HepG2 (cell line): ENCODE measurements around the gene NOTCH4. TPM values are rescaled to one million over a fixed set of nuclear protein-coding genes. Genes with fewer than 3 reads are reported as not detected.

ENCODE experiments used
- FOSL2 ChIP-seq: sonication (generic); formaldehyde crosslinking; IDR thresholded peaks from 2 replicates; pipeline ENCODE4 v1.4.0; 2020; ENCODE audit warnings: missing genetic modification reagents
- FOXP1 ChIP-seq, 2 experiments: fragments of 450-650 bp in 1 of 2; IDR thresholded peaks; 2 replicates each; pipeline ENCODE4 v1.6.1; 2017 to 2018; ENCODE audit warnings: antibody characterized with exemption in 1 of 2
- GATAD1 ChIP-seq: IDR thresholded peaks from 2 replicates; pipeline ENCODE4 v1.6.1; 2016; ENCODE audit warnings: missing genetic modification reagents, missing compliant biosample characterization
- JUN ChIP-seq: sonication (generic); formaldehyde crosslinking; IDR thresholded peaks from 2 replicates; pipeline ENCODE4 v1.4.0; 2020; ENCODE audit warnings: mild to moderate bottlenecking, missing genetic modification reagents
- KDM3A ChIP-seq: IDR thresholded peaks from 2 replicates; pipeline ENCODE4 v1.6.1; 2018; ENCODE audit warnings: low read depth, missing compliant biosample characterization
- MEF2D ChIP-seq: sonication (generic); formaldehyde crosslinking; IDR thresholded peaks from 2 replicates; pipeline ENCODE4 v1.5.1; 2020; ENCODE audit warnings: mild to moderate bottlenecking, missing genetic modification reagents
- NBN ChIP-seq: fragments of 450-650 bp; conservative IDR thresholded peaks from 2 replicates; pipeline ENCODE4 v1.6.1; 2017
- NCOR1 ChIP-seq: fragments of 200-600 bp; sonication (generic); IDR thresholded peaks from 2 replicates; pipeline ENCODE4 v1.7.0; 2017; ENCODE audit warnings: antibody characterized with exemption, low read length, borderline replicate concordance
- SIN3B ChIP-seq: fragments of 150-350 bp; IDR thresholded peaks from 2 replicates; pipeline ENCODE4 v1.6.1; 2014; ENCODE audit warnings: low read length
- SNAPC2 ChIP-seq: sonication (generic); formaldehyde crosslinking; IDR thresholded peaks from 2 replicates; pipeline ENCODE4 v1.8.1; 2022; ENCODE audit warnings: mild to moderate bottlenecking, missing genetic modification reagents
- STAG1 ChIP-seq: sonication (generic); formaldehyde crosslinking; IDR thresholded peaks from 2 replicates; pipeline ENCODE4 v1.4.0; 2020; ENCODE audit warnings: missing genetic modification reagents
- STAT5B ChIP-seq: sonication (generic); formaldehyde crosslinking; IDR thresholded peaks from 2 replicates; pipeline ENCODE4 v1.4.0; 2020; ENCODE audit warnings: missing genetic modification reagents
- TGIF2 ChIP-seq: IDR thresholded peaks from 2 replicates; pipeline ENCODE4 v1.6.1; 2016; ENCODE audit warnings: control low read depth, missing compliant biosample characterization
- ZFP82 ChIP-seq: sonication (generic); formaldehyde crosslinking; IDR thresholded peaks from 2 replicates; pipeline ENCODE4 v1.5.1; 2020; ENCODE audit warnings: mild to moderate bottlenecking, missing genetic modification reagents, borderline replicate concordance
- ZNF337 ChIP-seq: sonication (generic); formaldehyde crosslinking; IDR thresholded peaks from 2 replicates; pipeline ENCODE4 v1.5.1; 2020; ENCODE audit warnings: missing genetic modification reagents, low read depth, mild to moderate bottlenecking, borderline replicate concordance
- ZNF615 ChIP-seq: sonication (generic); formaldehyde crosslinking; IDR thresholded peaks from 2 replicates; pipeline ENCODE4 v1.5.0; 2020; ENCODE audit warnings: mild to moderate bottlenecking, missing genetic modification reagents, borderline replicate concordance
- ZNF83 ChIP-seq: sonication (generic); formaldehyde crosslinking; IDR thresholded peaks from 2 replicates; pipeline ENCODE4 v1.4.0; 2020; ENCODE audit warnings: missing genetic modification reagents, mild to moderate bottlenecking, borderline replicate concordance
- ZNF841 ChIP-seq: sonication (generic); formaldehyde crosslinking; IDR thresholded peaks from 2 replicates; pipeline ENCODE4 v1.8.1; 2023; ENCODE audit warnings: missing genetic modification reagents, borderline replicate concordance
- ZSCAN25 ChIP-seq: sonication (generic); formaldehyde crosslinking; IDR thresholded peaks from 2 replicates; pipeline ENCODE4 v1.8.0; 2022; ENCODE audit warnings: mild to moderate bottlenecking, missing genetic modification reagents
- polyA plus RNA-seq, 8 experiments: library from polyadenylated mRNA; depleted of rRNA in 3 of 8; stranded (reverse) in 7 of 8; unstranded in 1 of 8; fragments of >200 nt; fragmentation: Illumina TruSeq in 4 of 8; extraction: Trizol in 4 of 8; gene quantifications; 2 replicates each; pipeline versions ENCODE4 v1.2.1 to v1.2.3, GENCODE V29; 2011 to 2016; ENCODE audit warnings: low read depth in 4 of 8, missing spikeins in 1 of 8, mixed read lengths in 1 of 8; ENCODE audit not compliant: insufficient read depth in 1 of 8
- total RNA-seq, 5 experiments: library from RNA; depleted of rRNA; stranded (reverse); fragments of >200 nt; fragmentation: Illumina TruSeq; extraction: Trizol; gene quantifications; 2 replicates each; pipeline ENCODE4 v1.2.3, GENCODE V29; 2016; ENCODE audit warnings: low read depth in 1 of 5
- TF ChIP-seq, protein P1 (sequence below): fragments of 450-650 bp; IDR thresholded peaks from 2 replicates; pipeline ENCODE4 v1.6.1; 2016
- TF ChIP-seq, protein P2 (sequence below): sonication (generic); formaldehyde crosslinking; IDR thresholded peaks from 2 replicates; pipeline ENCODE4 v1.9.0; 2022; ENCODE audit warnings: missing genetic modification reagents, mild to moderate bottlenecking, borderline replicate concordance
- TF ChIP-seq, protein P3 (sequence below): sonication (generic); formaldehyde crosslinking; IDR thresholded peaks from 2 replicates; pipeline ENCODE4 v1.4.0; 2020; ENCODE audit warnings: missing genetic modification reagents
- TF ChIP-seq, protein P4 (sequence below): sonication (generic); formaldehyde crosslinking; IDR thresholded peaks from 2 replicates; pipeline ENCODE4 v1.9.0; 2021; ENCODE audit warnings: missing genetic modification reagents, borderline replicate concordance

NOTCH4 gene
- total and polyA plus RNA-seq, 2 of the 13 experiments (the other 11 are each of a cell fraction or from before 2014, with no cell fraction given): 0.51 to 0.83 TPM

DNA sequence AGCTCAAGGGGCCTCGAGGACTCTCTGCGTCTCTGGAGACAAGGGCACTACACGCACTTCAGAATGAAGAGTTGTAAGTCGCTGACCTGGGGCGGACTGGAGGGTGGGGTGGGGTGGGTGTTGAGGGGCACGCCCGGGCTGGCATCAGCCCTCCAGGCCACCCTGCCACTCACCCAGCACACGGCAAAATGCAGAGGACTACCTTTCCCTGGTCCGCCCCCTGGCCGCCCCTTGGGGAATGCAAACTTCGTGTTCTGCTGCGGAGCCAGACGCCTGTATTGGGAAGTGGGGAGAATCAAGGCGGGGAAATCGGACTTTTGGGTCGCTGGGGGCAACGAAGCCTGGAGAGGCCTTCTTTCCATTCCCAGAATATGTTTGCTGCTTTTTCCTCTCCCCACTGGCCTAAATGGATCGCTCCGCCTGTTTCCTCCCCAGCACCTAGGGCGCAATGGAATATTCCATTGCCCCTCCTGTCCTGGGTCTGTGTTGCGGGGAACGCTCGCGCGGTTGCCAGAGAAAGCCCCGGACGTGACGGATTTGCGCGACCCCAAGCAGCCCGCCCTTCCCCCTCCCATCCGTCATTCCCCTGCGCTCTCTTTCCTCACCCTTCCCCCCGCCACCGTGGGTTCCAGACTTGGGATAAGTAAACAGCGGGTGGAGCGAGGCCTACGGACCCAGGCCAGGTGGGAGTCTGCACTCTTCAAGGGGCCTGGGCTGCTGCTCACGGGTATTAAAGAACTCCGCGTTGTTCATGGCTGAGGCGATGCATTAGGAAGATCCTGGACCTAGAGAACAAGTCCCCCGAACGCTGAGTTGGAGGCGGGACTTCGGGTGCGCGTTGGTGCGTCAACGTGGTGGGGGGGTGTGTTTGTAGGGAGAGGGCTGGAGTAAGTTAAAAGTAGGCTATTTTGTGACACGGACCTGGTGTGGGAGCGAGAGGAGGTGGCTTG is 70.0 kb downstream of the NOTCH4 start, which contains the start of gene PPT2 (continued):
- TF ChIP-seq, protein P1, sequence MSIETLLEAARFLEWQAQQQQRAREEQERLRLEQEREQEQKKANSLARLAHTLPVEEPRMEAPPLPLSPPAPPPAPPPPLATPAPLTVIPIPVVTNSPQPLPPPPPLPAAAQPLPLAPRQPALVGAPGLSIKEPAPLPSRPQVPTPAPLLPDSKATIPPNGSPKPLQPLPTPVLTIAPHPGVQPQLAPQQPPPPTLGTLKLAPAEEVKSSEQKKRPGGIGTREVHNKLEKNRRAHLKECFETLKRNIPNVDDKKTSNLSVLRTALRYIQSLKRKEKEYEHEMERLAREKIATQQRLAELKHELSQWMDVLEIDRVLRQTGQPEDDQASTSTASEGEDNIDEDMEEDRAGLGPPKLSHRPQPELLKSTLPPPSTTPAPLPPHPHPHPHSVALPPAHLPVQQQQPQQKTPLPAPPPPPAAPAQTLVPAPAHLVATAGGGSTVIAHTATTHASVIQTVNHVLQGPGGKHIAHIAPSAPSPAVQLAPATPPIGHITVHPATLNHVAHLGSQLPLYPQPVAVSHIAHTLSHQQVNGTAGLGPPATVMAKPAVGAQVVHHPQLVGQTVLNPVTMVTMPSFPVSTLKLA: peak; percentile 45; the same call in 1 of the 2 replicates
- TF ChIP-seq ZNF337 (0 out of 2 replicates have a peak, but pooled peaks have one; percentile 46), NBN (no peak), NCOR1 (peak; percentile 47; the same call in 1 of the 2 replicates), ZNF615 (CRISPR knock-in tag) (no peak; the same call in 1 of the 2 replicates), JUN (CRISPR knock-in tag) (peak; percentile 72; the same call in 1 of the 2 replicates), ZSCAN25 (CRISPR knock-in tag) (no peak), ZFP82 (CRISPR knock-in tag) (no peak; the same call in 1 of the 2 replicates), ZNF83 (CRISPR knock-in tag) (no peak), SIN3B (peak; percentile 73; the same call in 1 of the 2 replicates), SNAPC2 (peak; percentile 71), MEF2D (peak; percentile 51; the same call in 1 of the 2 replicates), STAG1 (peak; percentile 21; the same call in 1 of the 2 replicates), GATAD1 (CRISPR knock-in tag) (peak; percentile 91), ZNF841 (CRISPR knock-in tag) (no peak), KDM3A (CRISPR knock-in tag) (peak; percentile 58), FOSL2 (CRISPR knock-in tag) (no peak; the same call in 1 of the 2 replicates), STAT5B (CRISPR knock-in tag) (no peak), TGIF2 (CRISPR knock-in tag) (peak; percentile 34), FOXP1 (IDR thresholded peaks at IDR 0.05) (no peak), FOXP1 (CRISPR knock-in tag; IDR thresholded peaks at IDR 0.05) (peak; percentile 18)
- TF ChIP-seq, protein P2, sequence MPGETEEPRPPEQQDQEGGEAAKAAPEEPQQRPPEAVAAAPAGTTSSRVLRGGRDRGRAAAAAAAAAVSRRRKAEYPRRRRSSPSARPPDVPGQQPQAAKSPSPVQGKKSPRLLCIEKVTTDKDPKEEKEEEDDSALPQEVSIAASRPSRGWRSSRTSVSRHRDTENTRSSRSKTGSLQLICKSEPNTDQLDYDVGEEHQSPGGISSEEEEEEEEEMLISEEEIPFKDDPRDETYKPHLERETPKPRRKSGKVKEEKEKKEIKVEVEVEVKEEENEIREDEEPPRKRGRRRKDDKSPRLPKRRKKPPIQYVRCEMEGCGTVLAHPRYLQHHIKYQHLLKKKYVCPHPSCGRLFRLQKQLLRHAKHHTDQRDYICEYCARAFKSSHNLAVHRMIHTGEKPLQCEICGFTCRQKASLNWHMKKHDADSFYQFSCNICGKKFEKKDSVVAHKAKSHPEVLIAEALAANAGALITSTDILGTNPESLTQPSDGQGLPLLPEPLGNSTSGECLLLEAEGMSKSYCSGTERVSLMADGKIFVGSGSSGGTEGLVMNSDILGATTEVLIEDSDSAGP (CRISPR knock-in tag): peak; percentile 75; the same call in 1 of the 2 replicates
- TF ChIP-seq, protein P3, sequence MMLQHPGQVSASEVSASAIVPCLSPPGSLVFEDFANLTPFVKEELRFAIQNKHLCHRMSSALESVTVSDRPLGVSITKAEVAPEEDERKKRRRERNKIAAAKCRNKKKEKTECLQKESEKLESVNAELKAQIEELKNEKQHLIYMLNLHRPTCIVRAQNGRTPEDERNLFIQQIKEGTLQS (CRISPR knock-in tag): peak; percentile 18; the same call in 1 of the 2 replicates
- TF ChIP-seq, protein P4, sequence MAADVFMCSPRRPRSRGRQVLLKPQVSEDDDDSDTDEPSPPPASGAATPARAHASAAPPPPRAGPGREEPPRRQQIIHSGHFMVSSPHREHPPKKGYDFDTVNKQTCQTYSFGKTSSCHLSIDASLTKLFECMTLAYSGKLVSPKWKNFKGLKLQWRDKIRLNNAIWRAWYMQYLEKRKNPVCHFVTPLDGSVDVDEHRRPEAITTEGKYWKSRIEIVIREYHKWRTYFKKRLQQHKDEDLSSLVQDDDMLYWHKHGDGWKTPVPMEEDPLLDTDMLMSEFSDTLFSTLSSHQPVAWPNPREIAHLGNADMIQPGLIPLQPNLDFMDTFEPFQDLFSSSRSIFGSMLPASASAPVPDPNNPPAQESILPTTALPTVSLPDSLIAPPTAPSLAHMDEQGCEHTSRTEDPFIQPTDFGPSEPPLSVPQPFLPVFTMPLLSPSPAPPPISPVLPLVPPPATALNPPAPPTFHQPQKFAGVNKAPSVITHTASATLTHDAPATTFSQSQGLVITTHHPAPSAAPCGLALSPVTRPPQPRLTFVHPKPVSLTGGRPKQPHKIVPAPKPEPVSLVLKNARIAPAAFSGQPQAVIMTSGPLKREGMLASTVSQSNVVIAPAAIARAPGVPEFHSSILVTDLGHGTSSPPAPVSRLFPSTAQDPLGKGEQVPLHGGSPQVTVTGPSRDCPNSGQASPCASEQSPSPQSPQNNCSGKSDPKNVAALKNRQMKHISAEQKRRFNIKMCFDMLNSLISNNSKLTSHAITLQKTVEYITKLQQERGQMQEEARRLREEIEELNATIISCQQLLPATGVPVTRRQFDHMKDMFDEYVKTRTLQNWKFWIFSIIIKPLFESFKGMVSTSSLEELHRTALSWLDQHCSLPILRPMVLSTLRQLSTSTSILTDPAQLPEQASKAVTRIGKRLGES: 0 out of 2 replicates have a peak, but pooled peaks have one; percentile 46
